Measurements from ENCODE around the gene WWTR1. TPM values are rescaled to one million over a fixed set of nuclear protein-coding genes. Genes with fewer than 3 reads are reported as not detected.

The WWTR1 gene
- total RNA-seq, 1 experiment from 2014 or later: 25.5 TPM

- H3K27me3 Mint-ChIP-seq (ENCODE audit: low read depth): peaks cover 10% of the 10 kb centered on the region
Observed at GRCh38 chr3:149570016-149570415, 87.8 kb downstream of the WWTR1 start.

More at GRCh38 chr3:149570016-149570415, 87.8 kb downstream of the WWTR1 start:
- Mint-ChIP-seq H3K36me3 (peaks cover 20% of the 10 kb centered on the region), H3K4me3 (no peak overlapping the region), H3K9me3 (no peaks in the 10 kb centered on the region), H3K4me1 (peaks cover 30% of the 10 kb centered on the region), H3K27ac (no peak overlapping the region)
- no peak for TF ChIP-seq ZNF281 (CRISPR knock-in tag; IDR thresholded peaks at IDR 0.05)
- TF ChIP-seq ZNF219 (CRISPR knock-in tag; IDR thresholded peaks at IDR 0.05; ENCODE audit: borderline replicate concordance): no peak
- no peak for TF ChIP-seq TEAD1 (CRISPR knock-in tag; IDR thresholded peaks at IDR 0.05)
- TF ChIP-seq ZNF317 (CRISPR knock-in tag; IDR thresholded peaks at IDR 0.05; ENCODE audit: borderline replicate concordance, low read depth): no peak
- no peak for TF ChIP-seq HMGXB4 (CRISPR knock-in tag; IDR thresholded peaks at IDR 0.05)
- TF ChIP-seq, protein P1, sequence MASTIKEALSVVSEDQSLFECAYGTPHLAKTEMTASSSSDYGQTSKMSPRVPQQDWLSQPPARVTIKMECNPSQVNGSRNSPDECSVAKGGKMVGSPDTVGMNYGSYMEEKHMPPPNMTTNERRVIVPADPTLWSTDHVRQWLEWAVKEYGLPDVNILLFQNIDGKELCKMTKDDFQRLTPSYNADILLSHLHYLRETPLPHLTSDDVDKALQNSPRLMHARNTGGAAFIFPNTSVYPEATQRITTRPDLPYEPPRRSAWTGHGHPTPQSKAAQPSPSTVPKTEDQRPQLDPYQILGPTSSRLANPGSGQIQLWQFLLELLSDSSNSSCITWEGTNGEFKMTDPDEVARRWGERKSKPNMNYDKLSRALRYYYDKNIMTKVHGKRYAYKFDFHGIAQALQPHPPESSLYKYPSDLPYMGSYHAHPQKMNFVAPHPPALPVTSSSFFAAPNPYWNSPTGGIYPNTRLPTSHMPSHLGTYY (CRISPR knock-in tag; IDR thresholded peaks at IDR 0.05): no peak
- TF ChIP-seq HMGA2 (CRISPR knock-in tag; IDR thresholded peaks at IDR 0.05): no peak
- no peak for TF ChIP-seq ZNF138 (CRISPR knock-in tag; conservative IDR thresholded peaks at IDR 0.05)
- no peak for TF ChIP-seq USF2 (CRISPR knock-in tag; IDR thresholded peaks at IDR 0.05)
- TF ChIP-seq CTCF (IDR thresholded peaks at IDR 0.05): no peak
- no peak for TF ChIP-seq JAZF1 (CRISPR knock-in tag; IDR thresholded peaks at IDR 0.05)
- no peak for TF ChIP-seq JUN (CRISPR knock-in tag; IDR thresholded peaks at IDR 0.05)
- TF ChIP-seq, protein P2, sequence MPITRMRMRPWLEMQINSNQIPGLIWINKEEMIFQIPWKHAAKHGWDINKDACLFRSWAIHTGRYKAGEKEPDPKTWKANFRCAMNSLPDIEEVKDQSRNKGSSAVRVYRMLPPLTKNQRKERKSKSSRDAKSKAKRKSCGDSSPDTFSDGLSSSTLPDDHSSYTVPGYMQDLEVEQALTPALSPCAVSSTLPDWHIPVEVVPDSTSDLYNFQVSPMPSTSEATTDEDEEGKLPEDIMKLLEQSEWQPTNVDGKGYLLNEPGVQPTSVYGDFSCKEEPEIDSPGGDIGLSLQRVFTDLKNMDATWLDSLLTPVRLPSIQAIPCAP (CRISPR knock-in tag; IDR thresholded peaks at IDR 0.05): no peak
- TF ChIP-seq ZNF121 (CRISPR knock-in tag; IDR thresholded peaks at IDR 0.05): no peak
- TF ChIP-seq, protein P3, sequence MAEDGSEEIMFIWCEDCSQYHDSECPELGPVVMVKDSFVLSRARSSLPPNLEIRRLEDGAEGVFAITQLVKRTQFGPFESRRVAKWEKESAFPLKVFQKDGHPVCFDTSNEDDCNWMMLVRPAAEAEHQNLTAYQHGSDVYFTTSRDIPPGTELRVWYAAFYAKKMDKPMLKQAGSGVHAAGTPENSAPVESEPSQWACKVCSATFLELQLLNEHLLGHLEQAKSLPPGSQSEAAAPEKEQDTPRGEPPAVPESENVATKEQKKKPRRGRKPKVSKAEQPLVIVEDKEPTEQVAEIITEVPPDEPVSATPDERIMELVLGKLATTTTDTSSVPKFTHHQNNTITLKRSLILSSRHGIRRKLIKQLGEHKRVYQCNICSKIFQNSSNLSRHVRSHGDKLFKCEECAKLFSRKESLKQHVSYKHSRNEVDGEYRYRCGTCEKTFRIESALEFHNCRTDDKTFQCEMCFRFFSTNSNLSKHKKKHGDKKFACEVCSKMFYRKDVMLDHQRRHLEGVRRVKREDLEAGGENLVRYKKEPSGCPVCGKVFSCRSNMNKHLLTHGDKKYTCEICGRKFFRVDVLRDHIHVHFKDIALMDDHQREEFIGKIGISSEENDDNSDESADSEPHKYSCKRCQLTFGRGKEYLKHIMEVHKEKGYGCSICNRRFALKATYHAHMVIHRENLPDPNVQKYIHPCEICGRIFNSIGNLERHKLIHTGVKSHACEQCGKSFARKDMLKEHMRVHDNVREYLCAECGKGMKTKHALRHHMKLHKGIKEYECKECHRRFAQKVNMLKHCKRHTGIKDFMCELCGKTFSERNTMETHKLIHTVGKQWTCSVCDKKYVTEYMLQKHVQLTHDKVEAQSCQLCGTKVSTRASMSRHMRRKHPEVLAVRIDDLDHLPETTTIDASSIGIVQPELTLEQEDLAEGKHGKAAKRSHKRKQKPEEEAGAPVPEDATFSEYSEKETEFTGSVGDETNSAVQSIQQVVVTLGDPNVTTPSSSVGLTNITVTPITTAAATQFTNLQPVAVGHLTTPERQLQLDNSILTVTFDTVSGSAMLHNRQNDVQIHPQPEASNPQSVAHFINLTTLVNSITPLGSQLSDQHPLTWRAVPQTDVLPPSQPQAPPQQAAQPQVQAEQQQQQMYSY (CRISPR knock-in tag; IDR thresholded peaks at IDR 0.05): no peak
- TF ChIP-seq ZMAT4 (CRISPR knock-in tag; IDR thresholded peaks at IDR 0.05): no peak
- POLR2A ChIA-PET: no interaction called here
- DNase-seq (ENCODE audit: low spot score): no peak
- CTCF ChIA-PET: interaction anchor here (1.6 to 9.2 kb wide), 5 partner anchors 11 to 238 kb away, joined by 7 to 62 read pairs (median 12); no protein-coding TSS in a partner anchor
- ATAC-seq: no peak

Data from WTC11 (cell line).